H9 (cell line): ENCODE results near the gene FOSL2. TPM values are rescaled to one million over a fixed set of nuclear protein-coding genes. Genes with fewer than 3 reads are reported as not detected.

ENCODE experiments used
- DNase-seq: peaks from one replicate; pipeline ENCODE4 v3.0.0-alpha.2; 2017
- H2AFZ ChIP-seq: one replicate; pipeline ENCODE4 v1.6.1; 2013; ENCODE audit warnings: mild to moderate bottlenecking, low read length, control low read depth, moderate library complexity
- H2AK5ac ChIP-seq: 2 replicates; pipeline ENCODE4 v1.6.1; 2013; ENCODE audit warnings: low read length, control low read depth, mixed read lengths; ENCODE audit not compliant: insufficient read length
- H2BK120ac ChIP-seq: one replicate; pipeline ENCODE4 v1.6.1; 2013; ENCODE audit warnings: low read depth, mild to moderate bottlenecking, low read length, control low read depth, inconsistent platforms; ENCODE audit not compliant: poor library complexity, severe bottlenecking
- H2BK12ac ChIP-seq: 2 replicates; pipeline ENCODE4 v1.6.1; 2013; ENCODE audit warnings: low read length, control low read depth, mixed read lengths, low read depth; ENCODE audit not compliant: insufficient read length
- H2BK15ac ChIP-seq: 2 replicates; pipeline ENCODE4 v1.6.1; 2013; ENCODE audit warnings: low read depth, low read length, control low read depth
- H2BK20ac ChIP-seq: one replicate; pipeline ENCODE4 v1.6.1; 2013; ENCODE audit warnings: low read depth, mild to moderate bottlenecking, low read length, control low read depth, inconsistent platforms; ENCODE audit not compliant: poor library complexity, severe bottlenecking
- H2BK5ac ChIP-seq: 2 replicates; pipeline ENCODE4 v1.6.1; 2013; ENCODE audit warnings: low read length, control low read depth, mixed read lengths; ENCODE audit not compliant: insufficient read length
- H3K14ac ChIP-seq: 2 replicates; pipeline ENCODE4 v1.6.1; 2013; ENCODE audit warnings: low read length, control low read depth; ENCODE audit not compliant: insufficient read depth
- H3K18ac ChIP-seq: 2 replicates; pipeline ENCODE4 v1.6.1; 2013; ENCODE audit warnings: low read depth, mild to moderate bottlenecking, mixed read lengths, low read length, control low read depth; ENCODE audit not compliant: insufficient read length
- H3K23ac ChIP-seq: 2 replicates; pipeline ENCODE4 v1.6.1; 2013; ENCODE audit warnings: low read length, control low read depth, mixed read lengths, low read depth; ENCODE audit not compliant: insufficient read length
- H3K23me2 ChIP-seq: 2 replicates; pipeline ENCODE4 v1.6.1; 2013; ENCODE audit warnings: low read depth, mild to moderate bottlenecking, mixed read lengths, low read length, control low read depth; ENCODE audit not compliant: insufficient read length, poor library complexity, severe bottlenecking
- H3K27ac ChIP-seq: 2 replicates; pipeline ENCODE4 v1.5.1; 2013; ENCODE audit warnings: low read length, control low read depth, mixed read lengths, low read depth; ENCODE audit not compliant: insufficient read length
- H3K27me3 ChIP-seq: 2 replicates; pipeline ENCODE4 v1.6.1; 2013; ENCODE audit warnings: low read length, control low read depth, inconsistent platforms; ENCODE audit not compliant: insufficient read depth
- H3K4ac ChIP-seq: 2 replicates; pipeline ENCODE4 v1.6.1; 2013; ENCODE audit warnings: low read depth, mild to moderate bottlenecking, control low read depth, inconsistent platforms, low read length, moderate library complexity
- H3K4me1 ChIP-seq: 2 replicates; pipeline ENCODE4 v1.6.1; 2013; ENCODE audit warnings: low read length, control low read depth, inconsistent platforms; ENCODE audit not compliant: insufficient read depth
- H3K4me2 ChIP-seq: 2 replicates; pipeline ENCODE4 v1.6.1; 2013; ENCODE audit warnings: low read length, control low read depth, mixed read lengths; ENCODE audit not compliant: insufficient read length, insufficient read depth
- H3K56ac ChIP-seq: 2 replicates; pipeline ENCODE4 v1.6.1; 2013; ENCODE audit warnings: low read depth, mild to moderate bottlenecking, mixed read lengths, low read length, control low read depth; ENCODE audit not compliant: insufficient read length
- H3K79me1 ChIP-seq: 2 replicates; pipeline ENCODE4 v1.6.1; 2013; ENCODE audit warnings: low read depth, mild to moderate bottlenecking, moderate library complexity, low read length, control low read depth, inconsistent platforms; ENCODE audit not compliant: insufficient read depth, poor library complexity, severe bottlenecking
- H3K79me2 ChIP-seq: 2 replicates; pipeline ENCODE4 v1.6.1; 2013; ENCODE audit warnings: low read length, control low read depth, inconsistent platforms; ENCODE audit not compliant: insufficient read depth
- H3K9ac ChIP-seq: 2 replicates; pipeline ENCODE4 v1.6.1; 2013; ENCODE audit warnings: low read length, control low read depth, mixed read lengths; ENCODE audit not compliant: insufficient read length; ENCODE audit errors: extremely low read depth
- H3K9me3 ChIP-seq: one replicate; pipeline ENCODE4 v1.6.1; 2013; ENCODE audit warnings: low read depth, low read length, inconsistent platforms; ENCODE audit not compliant: control insufficient read depth
- H3T11ph ChIP-seq: one replicate; pipeline ENCODE4 v1.6.1; 2013; ENCODE audit warnings: mild to moderate bottlenecking, low read length, control low read depth, inconsistent platforms
- H4K20me1 ChIP-seq: one replicate; pipeline ENCODE4 v1.6.1; 2013; ENCODE audit not compliant: control insufficient read depth, insufficient read length, insufficient read depth
- H4K5ac ChIP-seq: 2 replicates; pipeline ENCODE4 v1.6.1; 2013; ENCODE audit warnings: low read depth, mild to moderate bottlenecking, mixed read lengths, low read length, control low read depth; ENCODE audit not compliant: insufficient read length
- H4K8ac ChIP-seq: replicated peaks from 2 replicates; pipeline ENCODE4 v1.6.1; 2013; ENCODE audit warnings: low read length, control low read depth, mixed read lengths, low read depth; ENCODE audit not compliant: insufficient read length
- H4K91ac ChIP-seq: 2 replicates; pipeline ENCODE4 v1.6.1; 2013; ENCODE audit warnings: low read depth, mild to moderate bottlenecking, moderate library complexity, mixed read lengths, low read length, control low read depth; ENCODE audit not compliant: insufficient read length
- H3K27ac Mint-ChIP-seq, 3 experiments: 2 replicates in 2 of 3; 3 replicates in 1 of 3; pipeline ENCODE4 v1.8.0; 2020 to 2021; ENCODE audit warnings: mixed read lengths in 3 of 3, mild to moderate bottlenecking in 1 of 3, moderate library complexity in 1 of 3
- H3K27me3 Mint-ChIP-seq: 2 replicates; pipeline ENCODE4 v1.8.0; 2021; ENCODE audit warnings: low read depth, mild to moderate bottlenecking, moderate library complexity, mixed read lengths
- H3K36me3 Mint-ChIP-seq, 3 experiments: 2 replicates in 2 of 3; 3 replicates in 1 of 3; pipeline ENCODE4 v1.8.0; 2020 to 2021; ENCODE audit warnings: low read depth in 3 of 3, mixed read lengths in 3 of 3; ENCODE audit not compliant: insufficient read depth in 1 of 3
- H3K4me1 Mint-ChIP-seq, 2 experiments: 2 replicates each; pipeline ENCODE4 v1.8.0; 2020; ENCODE audit warnings: mixed read lengths in 2 of 2
- H3K4me3 Mint-ChIP-seq, 2 experiments: 2 replicates in 1 of 2; 3 replicates in 1 of 2; pipeline ENCODE4 v1.8.0; 2020 to 2021; ENCODE audit warnings: mild to moderate bottlenecking in 2 of 2, mixed read lengths in 2 of 2, moderate library complexity in 1 of 2
- H3K9me3 Mint-ChIP-seq, 2 experiments: 2 replicates in 1 of 2; 3 replicates in 1 of 2; pipeline ENCODE4 v1.8.0; 2020; ENCODE audit warnings: mild to moderate bottlenecking in 2 of 2, mixed read lengths in 2 of 2, moderate library complexity in 1 of 2
- CTCF ChIP-seq: fragments of 200-600 bp; sonication (generic); conservative IDR thresholded peaks from 3 replicates; pipeline ENCODE4 v1.8.0; 2021; ENCODE audit warnings: antibody characterized with exemption, mild to moderate bottlenecking
- WGBS: extraction: QIAGEN DNeasy Blood & Tissue Kit; methylation state at CpG from one replicate; pipeline ENCODE4 v1.1.7; 2013; ENCODE audit warnings: missing lambda C conversion rate, low lambda C conversion rate, mixed read lengths; ENCODE audit not compliant: insufficient read length; ENCODE audit errors: extremely low coverage; 5-methylcytosine and 5-hydroxymethylcytosine counted together
- total RNA-seq: library from RNA; stranded (reverse); gene quantifications from 2 replicates; pipeline ENCODE4 v1.2.1, GENCODE V29; 2021

Gene FOSL2
- total RNA-seq, 1 experiment from 2014 or later = 7.4 TPM

DNA sequence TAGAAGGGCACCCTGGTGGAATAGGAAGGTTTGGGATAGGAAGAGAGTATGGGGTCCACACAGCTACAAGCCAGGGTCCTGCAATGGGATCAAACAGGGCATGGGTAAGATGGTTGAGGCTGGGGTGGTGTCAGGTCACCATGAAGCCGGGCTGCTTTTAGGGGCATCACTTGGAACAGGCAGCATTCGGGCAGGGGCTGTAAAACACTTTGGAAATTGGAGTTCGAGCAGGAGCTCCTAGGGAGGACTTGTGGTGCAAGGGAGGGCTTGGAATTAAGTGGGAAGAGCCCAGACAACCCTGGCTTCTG, 56.1 kb downstream of the FOSL2 start:
- no peaks in the 10 kb centered on the region for H4K20me1 ChIP-seq
- H3K23ac ChIP-seq = no peak overlapping the region
- H3K18ac ChIP-seq = no peak overlapping the region
- no peak overlapping the region for H3K14ac ChIP-seq
- no peaks in the 10 kb centered on the region for H3K4me1 ChIP-seq
- no peak overlapping the region for H2BK15ac ChIP-seq
- H3K27me3 Mint-ChIP-seq = peaks cover 5% of the 10 kb centered on the region
- H3K27ac ChIP-seq = no peak overlapping the region
- no peak overlapping the region for H3K4me2 ChIP-seq
- no peak overlapping the region for H2BK5ac ChIP-seq
- H3K9me3 Mint-ChIP-seq = no peaks in the 10 kb centered on the region
- no peak overlapping the region for H2BK120ac ChIP-seq
- TF ChIP-seq CTCF = no peak
- H3K27ac Mint-ChIP-seq = no peak overlapping the region
- no peak overlapping the region for H3K56ac ChIP-seq
- H3K79me2 ChIP-seq = no peaks in the 10 kb centered on the region
- H3K23me2 ChIP-seq = no peaks in the 10 kb centered on the region
- no peaks in the 10 kb centered on the region for H3K79me1 ChIP-seq
- no peak overlapping the region for H3T11ph ChIP-seq
- no peak overlapping the region for H2BK20ac ChIP-seq
- no peak overlapping the region for H4K91ac ChIP-seq
- no peak overlapping the region for H4K5ac ChIP-seq
- no peak overlapping the region for H2BK12ac ChIP-seq
- H3K4me1 Mint-ChIP-seq = peaks cover 9 to 10% of the 10 kb centered on the region in 2 experiments
- no peaks in the 10 kb centered on the region for H3K27me3 ChIP-seq
- no peaks in the 10 kb centered on the region for H3K36me3 Mint-ChIP-seq
- no peaks in the 10 kb centered on the region for H3K9me3 ChIP-seq
- no peak for DNase-seq
- no peak overlapping the region for H3K4me3 Mint-ChIP-seq
- no peak overlapping the region for H2AK5ac ChIP-seq
- no CpG with 5 or more reads among the region's 3 CpGs for WGBS
- H4K8ac ChIP-seq = no peak overlapping the region
- no peak overlapping the region for H2AFZ ChIP-seq
- H3K9ac ChIP-seq = no peak overlapping the region
- H3K4ac ChIP-seq = no peak overlapping the region
